Stimulated activated CD4-positive, alpha-beta T cell treated with anti-CD3 and anti-CD28 coated beads, TNF-alpha, amount 100 ng/mL, for 48 hours (primary cell): ENCODE data around the gene ARMC9.

Source experiments
- DNase-seq, 3 donors: peaks; one replicate each; pipeline ENCODE4 v3.0.0-alpha.2; 2020; ENCODE audit warnings: low read depth in 3 of 3

The ARMC9 gene

GRCh38 chr2:231380307-231380706, 181.9 kb downstream of the ARMC9 start:
- DNase-seq = no peak

- DNase-seq = no peak
Measured at GRCh38 chr2:231380991-231381847, 182.8 kb downstream of the ARMC9 start.

GRCh38 chr2:231382116-231382515, 183.7 kb downstream of the ARMC9 start:
- no peak for DNase-seq

GRCh38 chr2:231383416-231384108, 185.1 kb downstream of the ARMC9 start:
- DNase-seq = no peak

- DNase-seq = no peak
Measured at GRCh38 chr2:231384109-231384435, 185.6 kb downstream of the ARMC9 start.

GRCh38 chr2:231384970-231385369, 186.5 kb downstream of the ARMC9 start:
- no peak for DNase-seq

GRCh38 chr2:231385429-231385828, 187.0 kb downstream of the ARMC9 start:
- DNase-seq = no peak

- DNase-seq = no peak
Measured at GRCh38 chr2:231386446-231386845, 188.0 kb downstream of the ARMC9 start.

- DNase-seq = no peak
Measured at GRCh38 chr2:231387904-231388724, 189.7 kb downstream of the ARMC9 start.

- no peak for DNase-seq
Measured at GRCh38 chr2:231388725-231389346, 190.4 kb downstream of the ARMC9 start.

GRCh38 chr2:231390667-231391066, 192.2 kb downstream of the ARMC9 start:
- no peak for DNase-seq

- DNase-seq = no peak
Measured at GRCh38 chr2:231391981-231392380, 193.6 kb downstream of the ARMC9 start.

- no peak for DNase-seq
Measured at GRCh38 chr2:231392431-231393148, 194.2 kb downstream of the ARMC9 start.

- no peak for DNase-seq
Measured at GRCh38 chr2:231393149-231394131, 195.0 kb downstream of the ARMC9 start.

GRCh38 chr2:231394211-231395141, 196.0 kb downstream of the ARMC9 start:
- DNase-seq = no peak

- DNase-seq = no peak
Measured at GRCh38 chr2:231395188-231396057, 197.0 kb downstream of the ARMC9 start, which contains the start of gene B3GNT7. Gene B3GNT7, plus strand, starts transcription at chr2:231395710. Its CDS starts 94 bp downstream, at chr2:231395804.

GRCh38 chr2:231396058-231396821, 197.8 kb downstream of the ARMC9 start:
- DNase-seq = no peak
